Stomach smooth muscle (tissue), 2 donors: ENCODE measurements around the gene SMIM36.
"Not testable (repeated sequence)": the region's sequence is repeated elsewhere in the genome, so short reads cannot be mapped to it uniquely, and the experiment has no call there.

Experiments
- H3K27ac ChIP-seq: one replicate; pipeline ENCODE4 v1.7.0; 2013; ENCODE audit warnings: mild to moderate bottlenecking, low read length, inconsistent platforms
- H3K27me3 ChIP-seq, 2 donors: one replicate each; pipeline ENCODE4 v1.7.0; 2013; ENCODE audit warnings: low read length in 2 of 2; ENCODE audit not compliant: insufficient read depth in 2 of 2, control insufficient read depth in 1 of 2
- H3K36me3 ChIP-seq, 2 donors: one replicate each; pipeline ENCODE4 v1.7.0; 2013; ENCODE audit warnings: low read length in 2 of 2; ENCODE audit not compliant: control insufficient read depth in 2 of 2, insufficient read depth in 2 of 2
- H3K4me1 ChIP-seq: one replicate; pipeline ENCODE4 v1.7.0; 2013; ENCODE audit warnings: low read length; ENCODE audit not compliant: control insufficient read depth, insufficient read depth
- H3K4me3 ChIP-seq, 2 donors: one replicate each; pipeline ENCODE4 v1.7.0; 2013; ENCODE audit warnings: low read length in 2 of 2
- H3K9ac ChIP-seq, 2 donors: one replicate each; pipeline ENCODE4 v1.7.0; 2013; ENCODE audit warnings: low read length in 2 of 2, mild to moderate bottlenecking in 1 of 2
- H3K9me3 ChIP-seq, 2 donors: one replicate each; pipeline ENCODE4 v1.7.0; 2013; ENCODE audit warnings: low read length in 2 of 2; ENCODE audit not compliant: control insufficient read depth in 2 of 2
- donor health status: healthy.
- donor health status: Pancreatic carcinoma.

SMIM36 gene

GRCh38 chr17:55411463-55411855, 99.8 kb downstream of the SMIM36 start:
- H3K4me3 ChIP-seq = no peak overlapping the region
- H3K4me1 ChIP-seq = peaks cover 4% of the 10 kb centered on the region
- no peak overlapping the region for H3K9ac ChIP-seq
- H3K36me3 ChIP-seq = peaks cover 24 to 32% of the 10 kb centered on the region in 2 donors
- H3K9me3 ChIP-seq = no peaks in the 10 kb centered on the region
- no peaks in the 10 kb centered on the region for H3K27me3 ChIP-seq
- no peak overlapping the region for H3K27ac ChIP-seq

DNA sequence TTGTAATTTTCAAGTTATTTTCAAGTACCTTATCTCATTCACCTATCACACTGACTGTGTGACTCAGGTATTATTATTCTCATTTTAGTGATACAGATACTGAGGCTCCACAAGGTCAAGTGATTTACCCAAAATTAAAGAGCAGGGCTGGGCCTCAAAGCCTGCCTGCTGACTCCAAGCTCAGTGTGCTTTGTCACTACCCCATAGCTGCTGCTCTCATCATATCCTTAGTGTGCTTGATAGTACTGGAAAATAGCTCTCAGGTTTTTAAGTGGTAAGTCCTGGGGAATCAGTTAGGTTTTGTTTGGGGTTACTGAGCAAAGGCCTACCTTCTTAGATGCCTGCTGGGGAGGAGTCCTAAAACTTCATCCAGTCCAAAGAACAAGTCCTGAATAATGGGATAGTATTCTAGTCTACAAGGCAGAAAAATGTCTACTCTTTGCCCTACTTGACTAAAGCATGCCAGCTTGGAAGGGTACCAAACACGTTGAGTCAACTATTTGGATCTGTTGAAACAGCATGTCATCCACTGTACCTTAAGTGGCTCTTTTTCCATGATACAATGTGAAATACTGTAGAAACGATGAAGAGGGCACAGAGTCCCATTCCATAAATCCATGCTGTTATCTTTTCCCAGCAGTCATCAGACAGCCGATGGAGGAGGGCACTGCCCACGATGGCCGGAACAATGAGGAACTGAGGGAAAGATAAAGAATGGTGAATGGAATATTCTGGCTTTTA, 100.4 kb downstream of the SMIM36 start:
- no peak overlapping the region for H3K27ac ChIP-seq
- peaks cover 28 to 32% of the 10 kb centered on the region in 2 donors for H3K36me3 ChIP-seq
- H3K9me3 ChIP-seq = no peaks in the 10 kb centered on the region
- no peaks in the 10 kb centered on the region for H3K27me3 ChIP-seq
- peaks cover 4% of the 10 kb centered on the region for H3K4me1 ChIP-seq
- no peak overlapping the region for H3K4me3 ChIP-seq
- H3K9ac ChIP-seq = no peak overlapping the region

DNA sequence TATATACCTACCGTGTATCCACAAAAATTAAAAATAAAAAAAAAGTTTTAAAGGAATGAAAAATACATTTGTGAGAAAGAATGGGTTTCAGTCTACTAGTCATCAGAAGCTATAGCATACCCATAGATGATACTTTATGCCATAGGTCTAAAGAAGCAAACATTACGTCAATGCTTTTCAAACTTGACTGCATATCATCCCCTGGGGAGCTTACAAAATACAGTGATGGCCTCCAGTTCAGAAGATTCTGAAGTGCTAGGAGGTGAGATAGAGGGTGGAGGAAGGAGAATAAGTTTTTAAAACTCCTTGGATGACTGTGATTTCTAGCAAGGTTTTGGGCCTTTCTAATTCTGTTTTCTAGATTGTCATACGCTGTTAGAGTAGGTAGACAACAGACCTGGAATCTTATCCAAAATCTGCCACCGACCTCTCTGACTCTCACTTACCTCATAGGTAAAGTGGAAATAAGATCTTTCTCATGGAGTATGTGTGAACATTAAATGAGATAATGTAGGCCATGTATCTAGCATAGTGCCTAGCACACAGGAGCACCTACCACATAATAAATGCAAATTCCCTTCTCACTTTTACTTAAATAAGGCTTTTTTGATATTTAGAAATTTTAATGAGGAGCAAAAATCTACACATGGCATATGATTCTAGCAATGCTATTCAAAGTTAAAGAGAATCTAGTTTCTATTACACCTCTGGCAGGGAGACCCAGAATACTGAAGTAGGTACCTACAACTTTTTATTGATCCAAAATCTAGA, 102.0 kb downstream of the SMIM36 start:
- Histone ChIP-seq H3K9ac (no peak overlapping the region), H3K27ac (no peak overlapping the region), H3K4me1 (peaks cover 4% of the 10 kb centered on the region), H3K9me3 (no peaks in the 10 kb centered on the region), H3K4me3 (no peak overlapping the region), H3K36me3 (peaks cover 28 to 35% of the 10 kb centered on the region in 2 donors), H3K27me3 (no peaks in the 10 kb centered on the region)

DNA sequence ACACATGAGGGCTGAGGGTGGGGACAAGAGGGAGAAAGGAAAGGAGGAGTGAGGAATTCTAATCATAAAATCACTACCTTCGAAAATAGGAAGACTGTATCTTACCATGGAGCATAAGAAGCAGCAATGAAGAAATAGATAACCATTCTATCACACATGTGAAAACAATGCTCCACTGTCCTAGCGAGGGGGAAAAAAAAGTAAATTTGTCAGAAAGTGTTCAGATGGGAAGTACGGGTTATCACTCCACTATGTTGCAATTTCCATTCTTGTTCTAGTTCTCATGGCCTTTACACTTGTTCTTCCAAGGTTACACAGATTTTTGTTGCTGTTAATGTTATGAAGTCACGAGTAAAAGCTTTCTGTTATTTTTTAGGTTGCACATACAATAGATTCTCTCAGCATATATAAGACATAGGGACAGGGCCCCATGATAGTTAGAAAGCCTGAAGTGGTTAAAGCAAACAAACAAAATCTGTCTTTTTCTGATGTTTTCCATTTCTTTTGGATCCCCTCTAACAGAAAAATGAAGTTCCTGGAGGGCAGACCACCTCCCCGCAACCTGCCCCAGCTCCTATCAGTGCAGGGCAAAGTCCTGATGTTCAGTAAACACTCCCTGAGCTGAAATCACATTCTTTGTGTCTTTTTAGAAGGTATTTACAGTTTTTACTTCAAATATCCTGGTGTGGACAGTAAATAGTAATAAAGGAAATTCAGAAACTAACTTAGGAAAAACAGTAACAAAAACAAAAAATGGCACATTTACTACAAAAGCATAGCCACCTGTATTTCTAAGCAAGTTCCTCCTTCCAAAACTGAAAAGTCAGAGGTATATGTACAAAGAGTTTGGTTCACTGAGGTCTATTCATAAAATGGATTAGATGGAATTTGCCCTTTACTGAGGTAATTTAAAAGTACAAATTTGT, 103.3 kb downstream of the SMIM36 start:
- no peak overlapping the region for H3K4me3 ChIP-seq
- H3K36me3 ChIP-seq = peaks cover 28 to 36% of the 10 kb centered on the region in 2 donors
- H3K9me3 ChIP-seq = no peaks in the 10 kb centered on the region
- peaks cover 4% of the 10 kb centered on the region for H3K4me1 ChIP-seq
- H3K27ac ChIP-seq = no peak overlapping the region
- H3K9ac ChIP-seq = no peak overlapping the region
- H3K27me3 ChIP-seq = no peaks in the 10 kb centered on the region

- Histone ChIP-seq H3K9ac (no peak overlapping the region), H3K27me3 (no peaks in the 10 kb centered on the region), H3K27ac (no peak overlapping the region), H3K9me3 (no peaks in the 10 kb centered on the region), H3K4me1 (peaks cover under 1% of the 10 kb centered on the region), H3K36me3 (peaks cover 22 to 32% of the 10 kb centered on the region in 2 donors), H3K4me3 (no peak overlapping the region)
Measured at GRCh38 chr17:55405600-55405999, 105.7 kb downstream of the SMIM36 start.

- H3K36me3 ChIP-seq = peaks cover 17 to 24% of the 10 kb centered on the region in 2 donors
- not testable (repeated sequence) for H3K4me3 ChIP-seq, H3K27ac ChIP-seq, H3K4me1 ChIP-seq, H3K27me3 ChIP-seq, H3K9me3 ChIP-seq, H3K9ac ChIP-seq
Measured at GRCh38 chr17:55404197-55404596, 107.1 kb downstream of the SMIM36 start.

DNA sequence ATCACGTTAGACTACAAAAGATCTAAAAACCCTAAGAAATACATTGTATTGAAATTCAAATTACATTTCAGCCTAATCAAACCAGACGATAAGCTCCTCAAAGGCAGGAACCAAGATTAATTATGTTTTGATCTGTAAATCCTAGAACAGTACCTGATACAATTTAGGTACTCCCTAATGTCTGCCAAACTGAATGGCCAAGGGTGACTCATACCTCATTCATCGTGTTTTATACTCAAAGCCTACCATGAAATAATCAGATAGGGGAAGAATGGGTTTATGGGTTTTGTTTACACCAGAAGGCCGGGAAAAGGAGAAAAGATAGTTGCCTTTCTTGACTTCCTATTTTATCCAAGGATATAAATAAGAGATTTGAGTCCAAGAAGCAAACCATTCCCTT, 108.9 kb downstream of the SMIM36 start:
- Histone ChIP-seq H3K9me3 (no peaks in the 10 kb centered on the region), H3K4me3 (no peak overlapping the region), H3K27ac (no peak overlapping the region), H3K4me1 (peaks cover 4% of the 10 kb centered on the region), H3K27me3 (no peaks in the 10 kb centered on the region), H3K9ac (no peak overlapping the region), H3K36me3 (peaks cover 14 to 27% of the 10 kb centered on the region in 2 donors)
